ENCODE measurements around the gene GABRP. TPM values are rescaled to one million over a fixed set of nuclear protein-coding genes. Genes with fewer than 3 reads are reported as not detected.

The GABRP gene
- total RNA-seq, 1 donor from 2014 or later: 0.45 TPM

DNA sequence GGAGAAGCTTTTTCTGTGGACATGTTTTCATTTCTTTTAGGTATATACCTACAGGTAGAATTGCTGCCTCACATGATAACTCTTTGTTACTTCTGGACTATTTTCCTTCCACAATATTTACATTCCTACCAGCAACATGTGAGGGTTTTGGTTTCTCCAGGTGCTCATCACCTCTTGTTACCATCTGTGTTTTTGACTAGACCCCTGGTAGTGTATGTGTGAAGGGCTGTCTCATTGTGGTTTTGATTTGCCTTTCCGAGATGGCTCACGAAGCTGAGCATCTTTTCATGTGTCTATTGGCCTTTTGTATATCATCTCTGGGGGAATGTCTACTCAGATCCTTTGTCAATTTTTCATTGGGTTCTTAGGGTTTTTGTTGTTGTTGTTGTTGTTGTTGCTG lies 61.1 kb downstream of the GABRP start:
- ATAC-seq (no peak), DNase-seq (ENCODE audit: low spot score) (no peak)
- intact Hi-C loops (cut with DNase I): no loop called here

DNA sequence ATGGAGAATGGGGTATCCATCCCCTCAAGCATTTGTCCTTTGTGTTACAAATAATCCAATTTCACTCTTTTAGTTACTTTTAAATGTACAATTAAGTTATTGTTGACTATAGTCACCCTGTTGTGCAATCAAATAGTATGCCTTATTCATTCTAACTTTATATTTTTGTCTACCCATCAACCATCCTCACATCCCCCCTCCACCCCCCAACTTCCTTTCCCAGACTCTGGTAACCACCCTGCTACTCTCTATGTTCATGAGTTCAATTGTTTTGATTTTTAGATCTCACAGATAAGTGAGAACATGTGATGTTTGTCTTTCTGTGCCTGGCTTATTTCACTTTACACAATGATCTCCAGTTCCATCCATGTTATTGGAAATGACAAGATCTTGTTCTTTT lies 62.9 kb downstream of the GABRP start:
- DNase-seq (ENCODE audit: low spot score) (no peak), ATAC-seq (no peak)
- intact Hi-C loops (cut with DNase I): no loop called here

DNA sequence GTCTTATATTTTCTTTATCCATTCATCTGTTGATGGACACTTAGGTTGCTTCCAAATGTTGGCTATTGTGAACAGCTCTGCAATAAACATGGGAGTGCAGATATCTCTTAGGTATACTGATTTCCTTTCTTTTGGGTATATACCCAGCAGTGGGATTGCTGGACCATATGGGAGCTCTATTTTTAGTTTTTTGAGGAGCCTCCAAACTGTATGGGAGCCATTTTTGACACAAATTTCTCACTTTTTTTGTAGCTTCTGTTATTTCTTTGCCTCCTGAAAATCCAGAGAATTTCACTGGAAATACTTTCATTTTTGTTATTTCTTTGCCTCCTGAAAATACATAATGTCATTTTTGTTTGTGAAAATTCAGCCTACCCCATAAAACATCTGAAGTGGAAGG lies 63.3 kb downstream of the GABRP start:
- DNase-seq (ENCODE audit: low spot score): no peak
- no peak for ATAC-seq
- intact Hi-C loops (cut with DNase I): no loop called here

- no peak for ATAC-seq
- intact Hi-C loops (cut with DNase I): no loop called here
Measured at GRCh38 chr5:170848033-170848432, 64.5 kb downstream of the GABRP start.

DNA sequence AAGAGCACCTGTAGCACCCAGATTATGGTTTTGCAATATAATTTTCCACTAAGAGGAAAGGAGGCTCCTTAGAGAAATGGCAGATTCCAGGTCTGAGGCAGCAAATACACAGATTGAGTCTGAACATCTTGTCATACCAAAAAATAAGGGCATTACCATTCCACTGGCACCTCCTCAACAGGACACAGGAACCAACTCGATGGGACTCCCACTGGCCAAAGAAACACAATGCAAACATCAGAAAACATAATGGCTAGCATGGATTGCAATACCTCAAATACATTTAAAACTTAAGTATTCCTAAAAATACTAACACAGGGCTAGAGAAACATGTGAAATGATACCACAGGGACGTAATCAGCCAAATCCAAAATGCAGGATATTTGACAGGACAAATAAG lies 65.8 kb downstream of the GABRP start:
- intact Hi-C loops (cut with DNase I): no loop called here
- DNase-seq (ENCODE audit: low spot score): no peak
- ATAC-seq: no peak

More at GRCh38 chr5:170848033-170848432, 64.5 kb downstream of the GABRP start:
- DNase-seq (ENCODE audit: low spot score): no peak

DNA sequence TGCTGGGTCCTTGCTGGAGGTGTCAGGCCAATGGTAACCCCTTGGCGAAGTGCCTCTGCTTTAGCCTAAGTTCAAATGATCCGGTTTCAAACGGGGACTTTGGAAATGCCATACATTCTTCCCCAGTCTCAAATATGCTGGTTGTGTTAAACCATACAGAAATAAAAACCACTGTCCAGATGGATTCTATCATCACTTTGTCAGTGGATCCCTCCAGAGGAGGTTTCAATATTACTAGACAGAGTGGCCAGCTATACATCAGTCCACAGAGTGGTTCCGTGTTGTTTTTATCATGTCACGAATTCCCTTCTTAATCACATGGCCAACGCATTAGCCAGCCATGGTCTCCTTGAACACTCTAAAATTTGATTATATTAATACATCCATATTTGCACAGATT lies 71.0 kb downstream of the GABRP start:
- intact Hi-C loops (cut with DNase I): no loop called here
- DNase-seq (ENCODE audit: low spot score): no peak
- ATAC-seq: no peak

DNA sequence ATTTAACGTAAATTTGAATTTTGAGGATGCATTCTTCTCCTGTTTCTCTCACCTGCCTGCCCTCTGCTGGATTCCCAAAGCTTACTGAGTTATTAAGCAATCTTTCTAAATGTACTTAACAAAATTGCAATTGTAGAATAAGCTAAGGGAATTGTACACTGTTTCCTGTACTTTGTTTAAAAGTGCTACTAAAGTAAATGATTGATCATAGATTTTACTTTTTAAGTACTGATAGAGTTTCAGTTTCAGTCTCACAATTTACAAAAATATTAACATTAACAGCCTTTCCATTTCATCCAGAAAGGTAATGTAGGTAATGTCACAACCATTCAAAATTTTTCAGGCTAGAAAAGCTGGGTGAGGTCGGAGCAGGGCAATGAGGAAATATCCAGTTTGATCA lies 73.5 kb downstream of the GABRP start:
- no peak for ATAC-seq

DNA sequence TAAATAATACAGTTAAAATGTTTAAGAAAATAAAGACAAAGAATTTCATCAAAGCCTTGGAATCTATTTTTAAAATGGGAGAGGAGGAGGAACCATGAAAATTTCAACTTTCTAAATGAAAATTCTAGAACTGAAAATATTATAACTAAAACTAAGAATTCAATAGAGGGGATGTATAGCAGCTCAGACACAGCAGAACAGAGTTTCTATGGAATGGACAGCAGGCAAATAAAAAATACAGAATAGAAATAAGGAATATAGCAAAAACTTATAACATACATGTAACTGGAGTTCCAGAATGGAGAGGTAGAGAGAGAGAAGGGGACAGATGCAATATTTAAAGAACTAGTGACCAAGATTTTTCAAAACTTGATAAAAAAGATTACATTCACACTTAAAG lies 76.9 kb downstream of the GABRP start:
- intact Hi-C loops (cut with DNase I): no loop called here
- DNase-seq (ENCODE audit: low spot score) (no peak), ATAC-seq (no peak)

More for the DNA sequence above, 73.5 kb downstream of the GABRP start:
- intact Hi-C loops (cut with DNase I): no loop called here
- no peak for DNase-seq (ENCODE audit: low spot score)

GRCh38 chr5:170860818-170861666 lies 77.5 kb downstream of the GABRP start:
- intact Hi-C loops (cut with DNase I): no loop called here
- DNase-seq (ENCODE audit: low spot score) (no peak), ATAC-seq (no peak)

DNA sequence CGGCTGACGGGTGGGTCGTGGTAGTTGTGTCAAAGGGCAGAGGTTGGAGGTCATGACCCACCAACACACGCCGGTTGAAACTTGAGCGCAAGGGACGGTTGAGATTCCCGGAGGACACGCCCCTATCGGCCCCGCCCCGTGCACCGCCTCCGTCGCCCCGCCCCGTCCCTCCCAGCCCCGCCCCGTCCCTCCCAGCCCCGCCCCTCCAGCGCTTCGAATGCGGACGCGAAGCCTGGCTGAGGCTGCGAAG lies 78.1 kb downstream of the GABRP start:
- intact Hi-C loops (cut with DNase I): no loop called here
- ATAC-seq: no peak
- DNase-seq (ENCODE audit: low spot score): no peak

- DNase-seq (ENCODE audit: low spot score): peak; percentile 58
- ATAC-seq: peak; percentile 84
- intact Hi-C loops (cut with DNase I): no loop called here
Measured at GRCh38 chr5:170861917-170862766, 78.6 kb downstream of the GABRP start, which contains the start of gene RANBP17. TSS of gene RANBP17 (plus strand) at chr5:170862018.

DNA sequence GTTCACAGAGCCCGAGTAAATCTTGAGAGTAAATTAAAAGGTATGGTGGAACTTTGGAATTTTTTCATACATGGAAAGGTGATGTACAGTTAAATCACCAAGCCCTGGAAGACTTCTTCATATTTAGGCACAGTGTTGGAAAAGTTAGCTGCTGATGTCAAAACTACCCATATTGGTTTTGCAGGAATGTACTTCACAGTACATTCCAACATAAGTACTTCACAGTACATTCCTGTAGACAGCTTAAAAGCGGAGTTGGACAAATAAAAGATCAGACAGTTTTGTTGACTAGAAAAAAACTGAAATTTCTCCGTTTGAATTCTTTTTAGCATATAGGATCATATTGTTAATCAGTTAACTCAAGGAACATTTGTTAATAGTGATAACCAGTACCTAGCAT lies 80.1 kb downstream of the GABRP start:
- ATAC-seq: no peak
- DNase-seq (ENCODE audit: low spot score): no peak
- intact Hi-C loops (cut with DNase I): no loop called here

Other genes starting within 250 kb of the GABRP start
- 14.8 TPM for gene RANBP17, start 78.3 kb downstream of the GABRP start, total RNA-seq

All from sciatic nerve (tissue), 2 donors.